Keratinocyte (primary cell): Measurements from ENCODE around the gene MEGF10. TPM values are rescaled to one million over a fixed set of nuclear protein-coding genes. Genes with fewer than 3 reads are reported as not detected.

Source experiments
- DNase-seq: peaks from one replicate; pipeline ENCODE4 v3.0.0-alpha.2; 2011; ENCODE audit warnings: low read depth, missing footprints, low spot score
- FAIRE-seq: peaks from 2 replicates; lab custom pipeline; 2011; peaks lifted over from hg19 to GRCh38; lab: Jason Lieb, UNC
- H2AFZ ChIP-seq: 2 replicates; pipeline ENCODE4 v1.6.0; 2012; ENCODE audit warnings: low read length, control low read depth, inconsistent platforms; ENCODE audit not compliant: control insufficient read depth
- H3K27ac ChIP-seq: 2 replicates; pipeline ENCODE4 v1.5.1; 2011; ENCODE audit warnings: low read length; ENCODE audit not compliant: control insufficient read depth, insufficient read depth
- H3K27me3 ChIP-seq: 3 replicates; pipeline ENCODE4 v1.6.0; 2011; ENCODE audit warnings: low read length; ENCODE audit not compliant: control insufficient read depth, insufficient read depth; ENCODE audit errors: extremely low read depth
- H3K36me3 ChIP-seq, 2 experiments: 2 replicates in 1 of 2; 3 replicates in 1 of 2; pipeline ENCODE4 v1.5.1; 2011; ENCODE audit warnings: low read length in 2 of 2, mild to moderate bottlenecking in 1 of 2; ENCODE audit not compliant: control insufficient read depth in 2 of 2, insufficient read depth in 2 of 2; ENCODE audit errors: extremely low read depth in 1 of 2
- H3K4me1 ChIP-seq: 3 replicates; pipeline ENCODE4 v1.5.1; 2011; ENCODE audit warnings: low read length; ENCODE audit not compliant: control insufficient read depth, insufficient read depth; ENCODE audit errors: extremely low read depth
- H3K4me2 ChIP-seq: 3 replicates; pipeline ENCODE4 v1.6.0; 2011; ENCODE audit warnings: low read depth, low read length; ENCODE audit not compliant: control insufficient read depth, insufficient read depth; ENCODE audit errors: extremely low read depth
- H3K4me3 ChIP-seq, 3 experiments: fragments of 200-600 bp in 1 of 3; sonication (generic) in 1 of 3; 2 replicates in 2 of 3; 3 replicates in 1 of 3; pipeline ENCODE4 v1.5.1; 2011 to 2016; ENCODE audit warnings: low read length in 3 of 3, mild to moderate bottlenecking in 3 of 3, control low read depth in 2 of 3, inconsistent platforms in 1 of 3, low read depth in 1 of 3, mixed read lengths in 1 of 3, mixed run types in 1 of 3, moderate library complexity in 1 of 3; ENCODE audit not compliant: control insufficient read depth in 2 of 3, insufficient read depth in 2 of 3; ENCODE audit errors: extremely low read depth in 1 of 3
- H3K79me2 ChIP-seq: 2 replicates; pipeline ENCODE4 v1.6.0; 2012; ENCODE audit warnings: low read length; ENCODE audit not compliant: control insufficient read depth, insufficient read depth
- H3K9ac ChIP-seq: 3 replicates; pipeline ENCODE4 v1.6.0; 2011; ENCODE audit warnings: low read length; ENCODE audit not compliant: control insufficient read depth, insufficient read depth; ENCODE audit errors: extremely low read depth
- H3K9me1 ChIP-seq: 3 replicates; pipeline ENCODE4 v1.6.0; 2011; ENCODE audit warnings: low read length; ENCODE audit not compliant: control insufficient read depth, insufficient read depth; ENCODE audit errors: extremely low read depth
- H3K9me3 ChIP-seq: 2 replicates; pipeline ENCODE4 v1.5.1; 2012; ENCODE audit warnings: low read depth, low read length; ENCODE audit not compliant: control insufficient read depth
- H4K20me1 ChIP-seq: 3 replicates; pipeline ENCODE4 v1.6.0; 2011; ENCODE audit warnings: low read length; ENCODE audit not compliant: control insufficient read depth, insufficient read depth; ENCODE audit errors: extremely low read depth
- EZH2 ChIP-seq: IDR thresholded peaks from one replicate; pipeline ENCODE4 v1.6.1; 2012; ENCODE audit warnings: inconsistent platforms, mild to moderate bottlenecking, low read length, moderate library complexity
- dilution Hi-C: fragments of 300-500 bp; cut with MboI; formaldehyde crosslinking; loops from one replicate; pipeline ENCODE4 v1.7.0; 2020; ENCODE audit warnings: low sequenced_read_pairs; ENCODE audit not compliant: extremely low pct_ligation_motif_present
- polyA plus RNA-seq, 5 experiments: library from polyadenylated mRNA; depleted of rRNA in 3 of 5; stranded (reverse) in 3 of 5; stranded (forward) in 1 of 5; unstranded in 1 of 5; fragments of >200 nt; gene quantifications; 1 replicate in 1 of 5; 2 replicates in 3 of 5; 3 replicates in 1 of 5; pipeline versions ENCODE4 v1.2.1 to v1.2.3, GENCODE V29; 2011 to 2012; ENCODE audit warnings: missing spikeins in 2 of 5, low read depth in 1 of 5, low replicate concordance in 1 of 5
- TF ChIP-seq, protein P1 (sequence below), 3 experiments: IDR thresholded peaks in 1 of 3; conservative IDR thresholded peaks in 1 of 3; optimal IDR thresholded peaks in 1 of 3; 2 replicates in 2 of 3; 3 replicates in 1 of 3; pipeline versions ENCODE3 to v1.5.1; 2011; ENCODE audit warnings: low read length in 3 of 3, mild to moderate bottlenecking in 3 of 3, moderate library complexity in 2 of 3, control low read depth in 1 of 3, inconsistent platforms in 1 of 3; ENCODE audit not compliant: insufficient read depth in 2 of 3; ENCODE audit errors: extremely low read depth in 1 of 3

MEGF10 gene
- polyA plus RNA-seq, 1 donor (not counting 4 experiments of a cell fraction or from before 2014, with no cell fraction given) = not detected

DNA sequence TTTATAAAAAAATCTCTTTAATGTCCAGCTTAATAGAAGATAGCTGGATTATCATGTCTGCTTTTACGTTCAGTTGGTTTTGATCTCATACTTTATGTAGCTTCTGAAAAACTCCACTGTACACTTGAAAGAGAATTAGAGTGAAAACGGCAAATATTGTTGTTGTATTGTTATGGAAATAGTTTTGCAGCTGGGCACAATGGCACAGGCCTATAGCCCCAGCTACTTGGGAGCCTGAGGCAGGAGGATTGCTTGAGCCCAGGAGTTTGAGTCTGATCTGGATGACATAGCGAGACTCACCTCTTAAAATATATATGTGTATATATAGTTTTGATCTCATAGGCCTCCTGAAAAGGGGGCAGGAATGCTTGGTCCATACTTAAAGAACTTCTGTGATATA is 159.4 kb downstream of the MEGF10 start:
- TF ChIP-seq, protein P1, sequence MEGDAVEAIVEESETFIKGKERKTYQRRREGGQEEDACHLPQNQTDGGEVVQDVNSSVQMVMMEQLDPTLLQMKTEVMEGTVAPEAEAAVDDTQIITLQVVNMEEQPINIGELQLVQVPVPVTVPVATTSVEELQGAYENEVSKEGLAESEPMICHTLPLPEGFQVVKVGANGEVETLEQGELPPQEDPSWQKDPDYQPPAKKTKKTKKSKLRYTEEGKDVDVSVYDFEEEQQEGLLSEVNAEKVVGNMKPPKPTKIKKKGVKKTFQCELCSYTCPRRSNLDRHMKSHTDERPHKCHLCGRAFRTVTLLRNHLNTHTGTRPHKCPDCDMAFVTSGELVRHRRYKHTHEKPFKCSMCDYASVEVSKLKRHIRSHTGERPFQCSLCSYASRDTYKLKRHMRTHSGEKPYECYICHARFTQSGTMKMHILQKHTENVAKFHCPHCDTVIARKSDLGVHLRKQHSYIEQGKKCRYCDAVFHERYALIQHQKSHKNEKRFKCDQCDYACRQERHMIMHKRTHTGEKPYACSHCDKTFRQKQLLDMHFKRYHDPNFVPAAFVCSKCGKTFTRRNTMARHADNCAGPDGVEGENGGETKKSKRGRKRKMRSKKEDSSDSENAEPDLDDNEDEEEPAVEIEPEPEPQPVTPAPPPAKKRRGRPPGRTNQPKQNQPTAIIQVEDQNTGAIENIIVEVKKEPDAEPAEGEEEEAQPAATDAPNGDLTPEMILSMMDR (optimal IDR thresholded peaks at IDR 0.05 in 1 of 3, IDR thresholded peaks at IDR 0.05 in 1 of 3, conservative IDR thresholded peaks at IDR 0.05 in 1 of 3; ENCODE audit: extremely low read depth in 1 of 3, insufficient read depth in 2 of 3, low read length in 3 of 3) = no peak
- no peak for TF ChIP-seq EZH2
- no peak overlapping the region for H3K9ac ChIP-seq
- no peak overlapping the region for H3K27ac ChIP-seq
- dilution Hi-C loops = no loop called here
- no peaks in the 10 kb centered on the region for H3K9me1 ChIP-seq
- H3K4me1 ChIP-seq = no peaks in the 10 kb centered on the region
- no peaks in the 10 kb centered on the region for H4K20me1 ChIP-seq
- DNase-seq (no peak), FAIRE-seq (no peak)
- H3K4me3 ChIP-seq = no peak overlapping the region
- H3K79me2 ChIP-seq = no peaks in the 10 kb centered on the region
- no peaks in the 10 kb centered on the region for H3K27me3 ChIP-seq
- no peak overlapping the region for H3K4me2 ChIP-seq
- no peaks in the 10 kb centered on the region for H3K36me3 ChIP-seq
- H3K9me3 ChIP-seq = no peaks in the 10 kb centered on the region
- no peak overlapping the region for H2AFZ ChIP-seq

DNA sequence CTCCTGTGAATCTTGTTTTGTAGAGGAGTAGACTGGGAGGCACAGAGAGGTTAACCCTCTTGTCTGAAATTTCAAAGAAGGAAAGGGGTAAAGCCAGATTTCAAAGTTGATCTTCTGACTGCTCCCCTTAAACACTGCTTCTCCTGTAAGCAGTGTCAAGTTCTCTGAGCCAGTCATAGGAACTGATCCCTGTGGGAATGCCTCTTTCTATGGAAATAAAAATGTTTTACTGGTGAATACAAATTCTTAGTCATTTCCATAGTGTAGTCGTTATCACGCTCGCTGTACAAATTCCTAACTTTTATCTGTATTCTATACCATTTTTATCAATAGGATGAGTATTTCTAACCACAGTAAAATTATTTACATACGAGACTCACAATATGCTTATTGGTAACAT is 160.5 kb downstream of the MEGF10 start:
- Histone ChIP-seq H2AFZ (no peak overlapping the region), H3K27me3 (no peaks in the 10 kb centered on the region), H3K4me2 (no peak overlapping the region), H4K20me1 (no peaks in the 10 kb centered on the region), H3K9ac (no peak overlapping the region), H3K27ac (no peak overlapping the region), H3K9me1 (no peaks in the 10 kb centered on the region), H3K4me3 (no peak overlapping the region), H3K4me1 (no peaks in the 10 kb centered on the region), H3K36me3 (no peaks in the 10 kb centered on the region), H3K79me2 (no peaks in the 10 kb centered on the region), H3K9me3 (no peaks in the 10 kb centered on the region)
- FAIRE-seq = no peak
- no peak for DNase-seq
- dilution Hi-C loops = no loop called here
- TF ChIP-seq, protein P1 (optimal IDR thresholded peaks at IDR 0.05 in 1 of 3, IDR thresholded peaks at IDR 0.05 in 1 of 3, conservative IDR thresholded peaks at IDR 0.05 in 1 of 3; ENCODE audit: extremely low read depth in 1 of 3, insufficient read depth in 2 of 3, low read length in 3 of 3) = no peak
- no peak for TF ChIP-seq EZH2
